Activated CD8-positive, alpha-beta T cell treated with anti-CD3 and anti-CD28 coated beads, Interleukin-2, amount 10 ng/mL, durations not matched to agents 7 days and 5 days (primary cell): ENCODE data around the gene PNKP. TPM values are rescaled to one million over a fixed set of nuclear protein-coding genes. Genes with fewer than 3 reads are reported as not detected.

Experiments used
- ATAC-seq: fragments of 150-1000 bp; cut with Tn5 transposase; one replicate; pipeline ENCODE4 v1.10.0; 2021; ENCODE audit warnings: moderate library complexity
- CTCF ChIA-PET: fragments of 350-600 bp; sonication (Branson Sonifier 250); formaldehyde crosslinking; loops from one replicate; lab custom pipeline; 2021; ENCODE audit warnings: antibody characterized with exemption; lab: Charles Lee
- POLR2A ChIA-PET: fragments of 350-600 bp; sonication (Branson Sonifier 250); formaldehyde crosslinking; loops from one replicate; lab custom pipeline; 2021; ENCODE audit warnings: antibody characterized with exemption; lab: Charles Lee
- DNase-seq: peaks from one replicate; pipeline ENCODE4 v3.0.0-alpha.2; 2020
- H3K27ac Mint-ChIP-seq: one replicate; pipeline ENCODE4 v1.8.0; 2021; ENCODE audit warnings: mild to moderate bottlenecking, mixed read lengths
- H3K27me3 Mint-ChIP-seq: one replicate; pipeline ENCODE4 v1.8.0; 2021; ENCODE audit warnings: low read depth, mixed read lengths
- H3K36me3 Mint-ChIP-seq: one replicate; pipeline ENCODE4 v1.8.0; 2021; ENCODE audit warnings: low read depth, mixed read lengths
- H3K4me1 Mint-ChIP-seq: one replicate; pipeline ENCODE4 v1.8.0; 2021; ENCODE audit warnings: low read depth, mixed read lengths
- H3K4me3 Mint-ChIP-seq: one replicate; pipeline ENCODE4 v1.8.0; 2021; ENCODE audit warnings: mild to moderate bottlenecking, mixed read lengths
- H3K9me3 Mint-ChIP-seq: one replicate; pipeline ENCODE4 v1.8.0; 2022; ENCODE audit warnings: mixed read lengths; ENCODE audit not compliant: insufficient read depth
- total RNA-seq, 2 experiments: library from RNA; stranded (reverse); gene quantifications; one replicate each; pipeline ENCODE4 v1.2.3, GENCODE V29; 2021

PNKP gene
- total RNA-seq = 100 to 1,000 TPM; 113 to 120 TPM

- Mint-ChIP-seq H3K9me3 (no peaks in the 10 kb centered on the region), H3K36me3 (peaks cover 36% of the 10 kb centered on the region), H3K4me3 (no peak within 1 kb of the TSS), H3K4me1 (peaks cover 48% of the 10 kb centered on the region), H3K27ac (no peak within 1 kb of the TSS), H3K27me3 (no peaks in the 10 kb centered on the region)
- ATAC-seq (peak; percentile 49), DNase-seq (peak; percentile 92)
- ChIA-PET POLR2A (interaction anchor here (0.6 to 2.7 kb wide), 6 partner anchors 8 to 19 kb away, joined by 3 to 12 read pairs (median 6); partner anchors contain the start of genes AKT1S1, PTOV1 and TBC1D17), CTCF (interaction anchor here (1.3 kb wide), 1 partner anchor 149 kb away, joined by 6 read pairs; no protein-coding TSS in a partner anchor)
These were observed at the start of gene PNKP for GRCh38 chr19:49866933-49867782. Gene PNKP (minus strand): TSS chr19:49867576. CDS start chr19:49867204, 372 bp downstream.

- Mint-ChIP-seq H3K27ac (no peak overlapping the region), H3K27me3 (no peaks in the 10 kb centered on the region), H3K4me3 (no peak overlapping the region), H3K4me1 (peaks cover 37% of the 10 kb centered on the region), H3K36me3 (peaks cover 66% of the 10 kb centered on the region), H3K9me3 (no peaks in the 10 kb centered on the region)
- DNase-seq (no peak), ATAC-seq (no peak)
- ChIA-PET POLR2A (no interaction called here), CTCF (interaction anchor here (1.1 to 1.3 kb wide), 2 partner anchors 16 to 46 kb away, joined by 3 to 5 read pairs; no protein-coding TSS in a partner anchor)
These were observed 47.9 kb upstream of the PNKP start for GRCh38 chr19:49915271-49915670.

- Mint-ChIP-seq H3K4me1 (peaks cover 34% of the 10 kb centered on the region), H3K27ac (no peak overlapping the region), H3K4me3 (no peak overlapping the region), H3K36me3 (peaks cover 70% of the 10 kb centered on the region), H3K9me3 (no peaks in the 10 kb centered on the region), H3K27me3 (no peaks in the 10 kb centered on the region)
- ATAC-seq (no peak), DNase-seq (no peak)
- ChIA-PET CTCF (interaction anchor here (1.3 to 2.3 kb wide), 2 partner anchors 14 to 45 kb away, joined by 3 to 6 read pairs; no protein-coding TSS in a partner anchor), POLR2A (interaction anchor here (1.1 kb wide), 1 partner anchor 16 kb away, joined by 3 read pairs; the partner anchor contains the start of genes ATF5 and NUP62)
These were observed 46.3 kb upstream of the PNKP start for GRCh38 chr19:49913720-49914119.

GRCh38 chr19:49912965-49913685 is 45.7 kb upstream of the PNKP start:
- DNase-seq = no peak
- Mint-ChIP-seq H3K9me3 (no peaks in the 10 kb centered on the region), H3K36me3 (peaks cover 70% of the 10 kb centered on the region), H3K27ac (no peak overlapping the region), H3K4me3 (no peak overlapping the region), H3K27me3 (no peaks in the 10 kb centered on the region), H3K4me1 (peaks cover 34% of the 10 kb centered on the region)
- POLR2A ChIA-PET = interaction anchor here (1.1 kb wide), 1 partner anchor 16 kb away, joined by 3 read pairs; the partner anchor contains the start of genes ATF5 and NUP62
- CTCF ChIA-PET = interaction anchor here (2.3 kb wide), 1 partner anchor 15 kb away, joined by 6 read pairs; no protein-coding TSS in a partner anchor
- no peak for ATAC-seq

GRCh38 chr19:49911381-49912145 is 44.2 kb upstream of the PNKP start:
- H3K9me3 Mint-ChIP-seq = no peaks in the 10 kb centered on the region
- no peak overlapping the region for H3K4me3 Mint-ChIP-seq
- ChIA-PET POLR2A (interaction anchor here (0.6 to 1.7 kb wide), 6 partner anchors 9 to 34 kb away, joined by 3 to 16 read pairs (median 4); partner anchors contain the start of genes AKT1S1, ATF5, NUP62 and TBC1D17), CTCF (interaction anchor here (1.1 to 1.5 kb wide), 2 partner anchors 11 to 17 kb away, joined by 4 to 5 read pairs; partner anchors contain the start of genes ATF5 and NUP62)
- DNase-seq (no peak), ATAC-seq (no peak)
- no peaks in the 10 kb centered on the region for H3K27me3 Mint-ChIP-seq
- peaks cover 31% of the 10 kb centered on the region for H3K4me1 Mint-ChIP-seq
- peak overlapping the region; percentile 44 for H3K27ac Mint-ChIP-seq
- peaks cover 74% of the 10 kb centered on the region for H3K36me3 Mint-ChIP-seq

- H3K4me3 Mint-ChIP-seq = no peak overlapping the region
- no peak for ATAC-seq
- H3K36me3 Mint-ChIP-seq = peaks cover 74% of the 10 kb centered on the region
- ChIA-PET POLR2A (interaction anchor here (0.6 to 1.8 kb wide), 4 partner anchors 10 to 319 kb away, joined by 3 to 7 read pairs (median 4); partner anchors contain the start of genes ATF5 and NUP62), CTCF (no interaction called here)
- H3K27me3 Mint-ChIP-seq = no peaks in the 10 kb centered on the region
- H3K9me3 Mint-ChIP-seq = no peaks in the 10 kb centered on the region
- peaks cover 30% of the 10 kb centered on the region for H3K4me1 Mint-ChIP-seq
- no peak overlapping the region for H3K27ac Mint-ChIP-seq
- no peak for DNase-seq
These were observed 42.8 kb upstream of the PNKP start for GRCh38 chr19:49910179-49910578.

- H3K36me3 Mint-ChIP-seq = peaks cover 63% of the 10 kb centered on the region
- peak overlapping the region; percentile 30 for H3K27ac Mint-ChIP-seq
- no peak overlapping the region for H3K4me3 Mint-ChIP-seq
- H3K4me1 Mint-ChIP-seq = peaks cover 31% of the 10 kb centered on the region
- ATAC-seq = no peak
- DNase-seq = no peak
- no peaks in the 10 kb centered on the region for H3K9me3 Mint-ChIP-seq
- ChIA-PET CTCF (no interaction called here), POLR2A (interaction anchor here (0.9 to 1.8 kb wide), 3 partner anchors 9 to 21 kb away, joined by 3 to 7 read pairs (median 5); partner anchors contain the start of genes ATF5, IL4I1 and NUP62)
- H3K27me3 Mint-ChIP-seq = no peaks in the 10 kb centered on the region
These were observed 41.4 kb upstream of the PNKP start for GRCh38 chr19:49908480-49909420.

- ChIA-PET POLR2A (interaction anchor here (0.9 kb wide), 1 partner anchor 10 kb away, joined by 5 read pairs; the partner anchor contains the start of gene IL4I1), CTCF (no interaction called here)
- Mint-ChIP-seq H3K4me1 (peaks cover 26% of the 10 kb centered on the region), H3K4me3 (no peak overlapping the region), H3K36me3 (peaks cover 54% of the 10 kb centered on the region), H3K9me3 (no peaks in the 10 kb centered on the region), H3K27ac (no peak overlapping the region), H3K27me3 (no peaks in the 10 kb centered on the region)
- DNase-seq (no peak), ATAC-seq (no peak)
These were observed 40.5 kb upstream of the PNKP start for GRCh38 chr19:49907745-49908446.

- H3K4me1 Mint-ChIP-seq = peaks cover 22% of the 10 kb centered on the region
- H3K27me3 Mint-ChIP-seq = no peaks in the 10 kb centered on the region
- DNase-seq (no peak), ATAC-seq (no peak)
- H3K4me3 Mint-ChIP-seq = no peak overlapping the region
- POLR2A ChIA-PET = no interaction called here
- H3K27ac Mint-ChIP-seq = no peak overlapping the region
- H3K36me3 Mint-ChIP-seq = peaks cover 49% of the 10 kb centered on the region
- CTCF ChIA-PET = no interaction called here
- H3K9me3 Mint-ChIP-seq = no peaks in the 10 kb centered on the region
These were observed 39.6 kb upstream of the PNKP start for GRCh38 chr19:49906879-49907564.
